ENCODE results near the gene NOTCH1. TPM values are rescaled to one million over a fixed set of nuclear protein-coding genes. Genes with fewer than 3 reads are reported as not detected.

The NOTCH1 gene
- total and polyA plus RNA-seq, 2 of the 8 experiments (the other 6 are each of a cell fraction or from before 2014, with no cell fraction given): 6.9 to 55.6 TPM

DNA sequence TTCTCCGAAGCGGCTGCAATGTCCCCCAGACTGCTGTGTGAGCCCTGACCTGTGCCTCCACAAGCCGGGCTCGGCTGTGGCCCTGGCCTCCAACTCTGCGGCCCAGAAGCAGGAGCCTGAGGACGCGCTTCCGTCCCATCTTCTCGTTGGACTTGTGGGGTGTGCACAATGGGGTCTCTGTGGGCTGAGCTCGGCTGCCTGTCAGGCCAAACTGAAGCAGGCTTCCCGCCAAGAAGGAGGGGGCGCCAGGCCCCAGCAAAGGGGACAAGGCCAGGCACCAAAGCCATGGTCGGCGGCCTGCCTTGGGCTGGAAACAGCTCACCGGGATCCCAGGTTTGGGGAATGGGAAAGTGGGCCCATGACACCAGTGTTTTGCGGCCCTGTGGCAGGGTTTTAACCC is 4.1 kb downstream of the NOTCH1 start (continued):
- TF ChIP-seq, protein P1, sequence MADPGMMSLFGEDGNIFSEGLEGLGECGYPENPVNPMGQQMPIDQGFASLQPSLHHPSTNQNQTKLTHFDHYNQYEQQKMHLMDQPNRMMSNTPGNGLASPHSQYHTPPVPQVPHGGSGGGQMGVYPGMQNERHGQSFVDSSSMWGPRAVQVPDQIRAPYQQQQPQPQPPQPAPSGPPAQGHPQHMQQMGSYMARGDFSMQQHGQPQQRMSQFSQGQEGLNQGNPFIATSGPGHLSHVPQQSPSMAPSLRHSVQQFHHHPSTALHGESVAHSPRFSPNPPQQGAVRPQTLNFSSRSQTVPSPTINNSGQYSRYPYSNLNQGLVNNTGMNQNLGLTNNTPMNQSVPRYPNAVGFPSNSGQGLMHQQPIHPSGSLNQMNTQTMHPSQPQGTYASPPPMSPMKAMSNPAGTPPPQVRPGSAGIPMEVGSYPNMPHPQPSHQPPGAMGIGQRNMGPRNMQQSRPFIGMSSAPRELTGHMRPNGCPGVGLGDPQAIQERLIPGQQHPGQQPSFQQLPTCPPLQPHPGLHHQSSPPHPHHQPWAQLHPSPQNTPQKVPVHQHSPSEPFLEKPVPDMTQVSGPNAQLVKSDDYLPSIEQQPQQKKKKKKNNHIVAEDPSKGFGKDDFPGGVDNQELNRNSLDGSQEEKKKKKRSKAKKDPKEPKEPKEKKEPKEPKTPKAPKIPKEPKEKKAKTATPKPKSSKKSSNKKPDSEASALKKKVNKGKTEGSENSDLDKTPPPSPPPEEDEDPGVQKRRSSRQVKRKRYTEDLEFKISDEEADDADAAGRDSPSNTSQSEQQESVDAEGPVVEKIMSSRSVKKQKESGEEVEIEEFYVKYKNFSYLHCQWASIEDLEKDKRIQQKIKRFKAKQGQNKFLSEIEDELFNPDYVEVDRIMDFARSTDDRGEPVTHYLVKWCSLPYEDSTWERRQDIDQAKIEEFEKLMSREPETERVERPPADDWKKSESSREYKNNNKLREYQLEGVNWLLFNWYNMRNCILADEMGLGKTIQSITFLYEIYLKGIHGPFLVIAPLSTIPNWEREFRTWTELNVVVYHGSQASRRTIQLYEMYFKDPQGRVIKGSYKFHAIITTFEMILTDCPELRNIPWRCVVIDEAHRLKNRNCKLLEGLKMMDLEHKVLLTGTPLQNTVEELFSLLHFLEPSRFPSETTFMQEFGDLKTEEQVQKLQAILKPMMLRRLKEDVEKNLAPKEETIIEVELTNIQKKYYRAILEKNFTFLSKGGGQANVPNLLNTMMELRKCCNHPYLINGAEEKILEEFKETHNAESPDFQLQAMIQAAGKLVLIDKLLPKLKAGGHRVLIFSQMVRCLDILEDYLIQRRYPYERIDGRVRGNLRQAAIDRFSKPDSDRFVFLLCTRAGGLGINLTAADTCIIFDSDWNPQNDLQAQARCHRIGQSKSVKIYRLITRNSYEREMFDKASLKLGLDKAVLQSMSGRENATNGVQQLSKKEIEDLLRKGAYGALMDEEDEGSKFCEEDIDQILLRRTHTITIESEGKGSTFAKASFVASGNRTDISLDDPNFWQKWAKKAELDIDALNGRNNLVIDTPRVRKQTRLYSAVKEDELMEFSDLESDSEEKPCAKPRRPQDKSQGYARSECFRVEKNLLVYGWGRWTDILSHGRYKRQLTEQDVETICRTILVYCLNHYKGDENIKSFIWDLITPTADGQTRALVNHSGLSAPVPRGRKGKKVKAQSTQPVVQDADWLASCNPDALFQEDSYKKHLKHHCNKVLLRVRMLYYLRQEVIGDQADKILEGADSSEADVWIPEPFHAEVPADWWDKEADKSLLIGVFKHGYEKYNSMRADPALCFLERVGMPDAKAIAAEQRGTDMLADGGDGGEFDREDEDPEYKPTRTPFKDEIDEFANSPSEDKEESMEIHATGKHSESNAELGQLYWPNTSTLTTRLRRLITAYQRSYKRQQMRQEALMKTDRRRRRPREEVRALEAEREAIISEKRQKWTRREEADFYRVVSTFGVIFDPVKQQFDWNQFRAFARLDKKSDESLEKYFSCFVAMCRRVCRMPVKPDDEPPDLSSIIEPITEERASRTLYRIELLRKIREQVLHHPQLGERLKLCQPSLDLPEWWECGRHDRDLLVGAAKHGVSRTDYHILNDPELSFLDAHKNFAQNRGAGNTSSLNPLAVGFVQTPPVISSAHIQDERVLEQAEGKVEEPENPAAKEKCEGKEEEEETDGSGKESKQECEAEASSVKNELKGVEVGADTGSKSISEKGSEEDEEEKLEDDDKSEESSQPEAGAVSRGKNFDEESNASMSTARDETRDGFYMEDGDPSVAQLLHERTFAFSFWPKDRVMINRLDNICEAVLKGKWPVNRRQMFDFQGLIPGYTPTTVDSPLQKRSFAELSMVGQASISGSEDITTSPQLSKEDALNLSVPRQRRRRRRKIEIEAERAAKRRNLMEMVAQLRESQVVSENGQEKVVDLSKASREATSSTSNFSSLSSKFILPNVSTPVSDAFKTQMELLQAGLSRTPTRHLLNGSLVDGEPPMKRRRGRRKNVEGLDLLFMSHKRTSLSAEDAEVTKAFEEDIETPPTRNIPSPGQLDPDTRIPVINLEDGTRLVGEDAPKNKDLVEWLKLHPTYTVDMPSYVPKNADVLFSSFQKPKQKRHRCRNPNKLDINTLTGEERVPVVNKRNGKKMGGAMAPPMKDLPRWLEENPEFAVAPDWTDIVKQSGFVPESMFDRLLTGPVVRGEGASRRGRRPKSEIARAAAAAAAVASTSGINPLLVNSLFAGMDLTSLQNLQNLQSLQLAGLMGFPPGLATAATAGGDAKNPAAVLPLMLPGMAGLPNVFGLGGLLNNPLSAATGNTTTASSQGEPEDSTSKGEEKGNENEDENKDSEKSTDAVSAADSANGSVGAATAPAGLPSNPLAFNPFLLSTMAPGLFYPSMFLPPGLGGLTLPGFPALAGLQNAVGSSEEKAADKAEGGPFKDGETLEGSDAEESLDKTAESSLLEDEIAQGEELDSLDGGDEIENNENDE (IDR thresholded peaks at IDR 0.05; ENCODE audit: insufficient replicate concordance, low read length): no peak
- no peak for TF ChIP-seq PHF8 (conservative IDR thresholded peaks at IDR 0.05; ENCODE audit: low read depth, low read length)
